ENCODE data around the gene ABHD8.
"Not testable (repeated sequence)": the region's sequence is repeated elsewhere in the genome, so short reads cannot be mapped to it uniquely, and the experiment has no call there.

The ABHD8 gene

DNA sequence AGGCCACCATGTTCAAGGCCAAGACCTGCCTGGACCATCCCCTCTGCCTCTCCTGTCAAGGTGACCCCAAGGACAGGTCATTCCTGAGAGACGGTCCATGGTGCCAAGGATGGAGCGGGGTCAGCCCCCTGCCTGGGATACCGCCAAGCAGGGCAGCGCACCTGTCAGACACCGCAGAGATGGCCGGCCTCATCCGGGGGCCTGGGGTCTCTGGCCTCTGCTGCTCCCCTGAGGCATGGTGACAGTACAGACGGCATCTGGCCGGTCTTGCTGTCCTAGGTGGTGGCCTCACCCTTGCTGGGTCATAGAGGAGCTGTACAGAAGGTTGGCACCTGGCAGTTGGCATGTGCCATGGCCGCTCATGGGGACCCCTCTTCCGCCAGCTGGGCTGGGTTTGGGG is 17.2 kb upstream of the ABHD8 start:
- DNase-seq, result no peak

DNA sequence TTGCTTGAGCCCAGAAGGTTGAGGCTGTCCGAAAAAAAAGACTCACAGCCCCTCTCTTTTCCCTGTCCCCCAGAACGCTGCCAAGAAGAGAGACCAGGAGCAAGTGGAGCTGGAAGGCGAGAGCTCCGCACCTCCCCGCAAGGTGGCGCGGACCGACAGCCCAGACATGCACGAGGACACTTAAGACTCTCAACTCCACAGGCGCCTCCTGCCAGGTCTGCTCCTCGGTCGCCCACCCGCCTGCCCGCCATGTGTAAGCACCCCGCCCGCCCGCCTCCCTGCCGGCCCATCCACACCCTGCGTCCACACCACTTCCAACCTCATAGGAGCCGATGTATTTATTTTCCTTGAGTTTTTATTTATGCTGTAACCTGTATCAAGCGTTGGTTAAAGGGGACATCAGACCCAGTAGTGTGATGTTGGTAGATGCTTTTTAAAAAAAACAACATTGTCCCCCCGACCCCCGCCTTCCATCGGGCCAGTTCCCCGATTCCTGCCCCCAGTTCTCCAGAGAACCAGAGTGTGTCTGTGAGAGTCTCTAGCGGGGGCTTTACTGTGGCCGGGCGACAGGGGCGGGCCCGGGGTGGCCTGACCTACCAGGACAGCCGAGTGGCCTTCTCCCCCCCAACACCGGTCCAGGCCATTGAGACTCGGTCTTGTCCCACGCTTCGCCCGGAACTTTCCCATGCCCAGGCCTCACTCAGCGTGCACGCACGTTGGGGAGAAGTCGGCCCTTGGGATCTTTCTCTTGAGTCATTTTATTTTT is 16.4 kb upstream of the ABHD8 start:
- DNase-seq, result no peak

DNA sequence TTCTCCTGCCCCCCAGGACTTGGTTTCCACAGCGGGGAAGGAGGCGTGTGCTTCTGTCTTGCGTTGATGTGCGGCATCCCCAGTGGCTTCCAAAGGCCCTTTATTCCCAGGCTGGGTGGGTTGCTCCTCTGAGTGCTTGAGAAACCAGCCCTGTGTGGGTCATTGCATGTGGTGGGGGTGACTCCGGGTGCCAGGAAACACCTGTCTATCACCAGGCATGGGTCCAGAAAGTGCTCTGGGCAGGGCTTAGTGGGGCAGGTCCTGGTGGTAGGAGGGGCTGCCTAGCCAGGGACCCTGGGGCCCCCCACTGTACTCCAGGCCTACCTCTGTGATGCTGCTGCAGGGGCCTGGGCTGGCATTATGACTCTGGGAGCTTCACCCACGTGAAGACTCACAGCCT is 15.7 kb upstream of the ABHD8 start:
- DNase-seq, result no peak

DNA sequence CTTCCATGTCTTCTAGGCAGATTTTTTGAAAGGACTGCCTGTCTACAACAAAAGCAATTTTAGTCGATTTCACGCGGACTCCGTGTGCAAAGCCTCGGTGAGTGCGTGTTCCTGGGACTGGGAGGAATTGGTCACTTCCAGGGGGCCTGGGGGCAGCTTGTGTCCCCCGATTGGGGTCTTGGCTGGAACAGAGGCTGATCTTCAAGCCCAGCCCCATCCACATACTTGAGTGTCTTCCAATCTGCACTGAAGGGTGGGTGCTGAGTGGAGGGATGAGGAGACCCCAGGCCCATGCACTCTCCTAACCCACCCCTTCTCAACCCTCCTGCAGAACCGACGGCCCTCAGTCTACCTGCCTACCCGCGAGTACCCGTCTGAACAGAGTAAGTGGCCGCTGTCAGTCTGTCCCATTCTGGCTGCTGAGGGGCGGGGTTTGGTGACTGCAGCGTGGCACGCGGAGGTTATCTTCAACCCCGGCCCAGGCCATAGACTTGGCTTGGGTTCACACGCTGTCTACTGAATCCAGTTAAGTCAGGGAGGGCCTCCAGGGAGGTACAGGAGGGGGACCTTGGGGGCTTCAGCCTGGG is 10.9 kb upstream of the ABHD8 start:
- no peak for DNase-seq

DNA sequence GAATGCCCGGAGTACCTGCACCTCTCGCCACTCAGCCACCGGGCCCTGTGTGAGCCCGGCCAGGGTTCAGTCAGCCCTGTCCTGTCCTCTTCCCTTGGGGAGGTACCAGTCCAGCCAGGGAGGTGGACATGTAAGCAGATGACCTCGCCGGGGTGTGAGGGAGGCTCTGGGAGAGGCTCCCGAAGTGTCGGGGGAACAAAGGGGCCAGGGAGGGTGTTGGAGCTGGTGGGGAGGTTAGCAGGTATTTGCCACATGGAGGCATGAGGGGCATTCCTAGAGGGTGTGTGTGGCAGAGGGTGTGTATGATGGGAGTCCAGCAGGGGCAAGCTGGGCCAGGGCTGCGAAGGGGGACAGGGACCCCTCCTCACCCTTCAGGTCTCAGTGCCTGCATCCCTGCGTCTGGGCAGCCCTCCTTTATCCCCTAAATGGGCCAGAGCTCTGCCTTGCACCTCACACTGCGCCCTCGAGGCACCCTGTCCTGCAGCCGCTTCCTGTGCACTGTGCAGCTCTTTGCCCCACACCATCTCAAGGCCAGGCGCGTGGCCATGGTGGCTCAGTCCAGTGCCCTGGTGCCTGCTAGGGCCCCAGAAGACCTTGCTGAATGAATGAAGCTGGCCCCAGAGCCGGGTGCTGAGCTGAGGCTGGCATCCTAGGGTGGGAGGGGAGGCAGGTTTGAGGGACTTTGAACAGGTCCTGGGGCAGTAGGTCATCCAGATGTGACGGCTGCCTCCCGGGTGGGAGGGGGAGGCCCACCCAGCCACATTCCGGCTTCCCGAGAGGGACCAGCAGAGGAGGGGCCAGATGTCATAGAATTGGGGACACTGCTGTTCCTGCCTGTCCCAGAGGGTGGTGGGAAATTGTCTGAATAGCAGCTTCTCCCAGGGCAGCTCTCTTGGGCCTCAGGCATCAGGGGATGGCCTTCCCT is 9.2 kb upstream of the ABHD8 start:
- DNase-seq, result no peak

DNA sequence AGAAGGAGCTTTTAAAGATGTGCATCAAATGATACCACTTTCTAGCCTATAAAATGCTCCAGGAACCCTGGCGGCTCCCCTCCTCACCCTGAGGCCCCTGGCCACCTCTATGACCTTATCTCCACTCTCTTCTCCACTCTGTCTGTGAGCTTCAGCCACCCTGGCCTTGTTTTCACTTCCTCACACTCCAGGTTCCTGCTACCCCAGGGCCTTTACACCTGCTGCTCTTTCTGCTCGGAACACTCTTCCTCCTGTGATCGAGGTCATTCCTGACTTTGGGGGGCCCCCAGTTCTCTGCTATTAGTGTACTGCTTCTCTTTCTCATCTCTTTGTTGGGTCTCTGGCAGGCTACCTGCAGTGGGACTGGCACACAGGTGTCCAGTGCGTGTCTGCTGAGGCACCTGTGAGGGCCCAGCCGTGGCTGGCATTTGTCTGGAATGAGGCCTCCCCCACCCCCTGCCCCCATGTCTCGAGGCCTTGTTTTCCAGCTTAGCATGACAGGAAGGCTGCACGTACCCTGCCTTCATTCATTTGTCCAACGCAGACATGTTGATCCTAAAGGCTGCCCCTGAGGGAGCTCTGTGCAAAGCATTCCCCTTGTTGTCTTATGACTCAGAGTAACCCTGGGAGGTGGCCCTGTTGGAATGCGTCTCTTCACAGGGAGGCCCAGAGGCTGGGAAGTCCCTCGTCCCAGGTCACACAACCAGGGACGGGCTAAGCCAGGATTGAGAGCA is 8.4 kb upstream of the ABHD8 start:
- DNase-seq, result no peak

DNA sequence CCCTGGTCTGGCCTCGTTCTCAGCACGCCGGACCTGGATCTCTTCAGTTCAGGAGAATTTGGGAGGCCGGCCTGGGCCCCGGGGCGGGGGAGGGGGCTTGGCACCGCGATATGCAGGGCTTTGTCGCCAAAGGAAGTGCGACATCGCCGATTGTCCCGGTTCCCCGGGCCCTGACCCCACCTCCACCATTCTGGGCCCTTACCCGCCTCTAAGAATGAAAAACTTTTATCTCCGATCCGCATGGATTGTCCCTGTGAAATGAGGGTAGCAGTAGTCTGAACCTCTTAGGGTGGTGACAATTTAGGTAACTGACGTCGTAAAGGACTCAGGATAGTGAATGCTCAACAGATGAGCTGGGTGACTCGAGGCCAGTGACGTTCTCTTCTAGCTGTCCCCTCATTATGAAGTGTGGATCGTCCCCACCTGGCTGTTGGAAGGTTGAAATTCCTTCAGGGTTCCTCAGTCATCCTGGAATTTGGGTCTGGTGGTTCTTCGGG is 6.8 kb upstream of the ABHD8 start:
- no peak for DNase-seq

DNA sequence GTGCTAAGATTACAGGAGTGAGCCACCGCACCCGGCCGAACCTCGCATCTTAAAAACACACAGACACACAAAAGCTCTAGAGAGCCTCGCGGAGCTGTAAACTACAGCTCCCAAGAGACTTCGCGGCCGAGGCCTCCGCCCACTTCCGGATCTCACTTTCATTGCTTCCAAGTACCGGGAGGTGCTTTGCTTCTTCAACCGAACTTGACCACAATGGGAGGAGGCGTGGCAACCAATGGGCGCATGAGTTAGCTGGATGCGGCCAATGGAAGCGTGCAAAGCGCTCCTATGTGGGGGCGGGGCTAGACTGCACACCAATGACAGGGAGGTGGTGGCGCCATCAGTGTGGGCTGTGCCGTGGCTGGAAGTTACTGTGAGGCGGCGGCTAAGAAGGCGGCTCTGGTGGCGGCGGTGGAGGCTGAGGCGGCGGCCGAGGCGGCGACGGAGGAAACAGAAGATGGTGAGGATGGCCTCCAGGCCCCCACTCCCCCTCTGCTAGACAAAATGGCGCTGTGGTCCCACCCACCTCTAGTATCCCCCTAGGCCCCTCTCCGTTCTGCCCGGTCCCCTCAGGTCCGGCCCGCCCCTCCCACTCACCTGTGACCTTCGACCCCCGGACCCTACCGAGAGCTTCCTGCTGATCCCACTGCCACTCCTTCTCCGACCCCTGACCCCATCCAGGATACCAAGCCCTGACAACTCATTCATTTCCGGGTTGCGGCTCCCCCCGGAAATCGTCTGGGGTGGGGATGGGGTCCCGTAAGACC is 6.2 kb upstream of the ABHD8 start, which contains the start of gene DDA1:
Gene DDA1, plus strand, starts transcription at position 366 of the 767 bp plus-strand sequence. Its CDS starts 92 bp downstream, at position 458.
- peak; percentile 90 to 97 (median 95) for DNase-seq

DNA sequence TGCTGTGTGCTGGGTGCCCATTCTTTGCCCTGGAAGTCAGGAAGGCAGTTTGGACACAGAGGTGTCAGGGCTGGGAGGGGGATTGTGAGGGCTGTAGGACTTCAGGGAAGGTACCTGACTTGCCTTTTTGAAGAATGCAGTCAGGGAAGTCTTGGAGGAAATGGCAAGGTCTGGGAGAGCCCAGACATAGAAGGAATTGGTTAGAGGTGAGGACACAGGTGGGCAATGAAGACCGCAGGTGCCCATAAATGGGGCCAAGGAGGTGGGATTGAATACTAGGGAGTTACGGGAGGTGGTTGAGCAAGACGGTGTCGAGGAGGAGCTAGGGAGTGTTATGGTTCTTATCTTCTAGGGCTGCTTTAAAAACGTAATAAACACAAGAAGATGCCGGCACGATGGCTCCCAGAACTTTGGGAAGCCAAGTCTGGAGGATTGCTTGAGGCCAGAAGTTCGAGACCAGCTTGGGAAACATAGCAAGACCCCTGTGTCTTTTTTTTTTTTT is 4.7 kb upstream of the ABHD8 start:
- no peak for DNase-seq

DNA sequence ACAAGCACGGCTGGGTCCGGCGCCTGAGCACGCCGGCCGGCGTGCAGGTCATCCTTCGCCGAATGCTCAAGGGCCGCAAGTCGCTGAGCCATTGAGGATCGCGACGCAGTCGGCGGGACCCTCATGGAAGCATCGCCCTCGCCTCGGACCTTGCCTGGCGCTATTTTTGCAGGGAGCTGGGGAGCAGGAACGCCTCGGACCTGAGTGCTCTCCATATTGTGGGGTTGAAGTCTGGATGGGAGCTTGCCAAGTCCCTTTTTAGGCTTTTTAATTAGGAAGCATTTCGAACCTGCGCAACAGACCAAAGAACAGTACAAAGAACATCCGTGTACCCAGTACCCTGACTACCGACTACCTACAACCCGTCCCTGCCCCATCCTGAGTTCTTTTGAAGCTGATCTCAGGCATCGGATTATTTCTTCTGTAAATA is 3.1 kb upstream of the ABHD8 start:
- no peak for DNase-seq

DNA sequence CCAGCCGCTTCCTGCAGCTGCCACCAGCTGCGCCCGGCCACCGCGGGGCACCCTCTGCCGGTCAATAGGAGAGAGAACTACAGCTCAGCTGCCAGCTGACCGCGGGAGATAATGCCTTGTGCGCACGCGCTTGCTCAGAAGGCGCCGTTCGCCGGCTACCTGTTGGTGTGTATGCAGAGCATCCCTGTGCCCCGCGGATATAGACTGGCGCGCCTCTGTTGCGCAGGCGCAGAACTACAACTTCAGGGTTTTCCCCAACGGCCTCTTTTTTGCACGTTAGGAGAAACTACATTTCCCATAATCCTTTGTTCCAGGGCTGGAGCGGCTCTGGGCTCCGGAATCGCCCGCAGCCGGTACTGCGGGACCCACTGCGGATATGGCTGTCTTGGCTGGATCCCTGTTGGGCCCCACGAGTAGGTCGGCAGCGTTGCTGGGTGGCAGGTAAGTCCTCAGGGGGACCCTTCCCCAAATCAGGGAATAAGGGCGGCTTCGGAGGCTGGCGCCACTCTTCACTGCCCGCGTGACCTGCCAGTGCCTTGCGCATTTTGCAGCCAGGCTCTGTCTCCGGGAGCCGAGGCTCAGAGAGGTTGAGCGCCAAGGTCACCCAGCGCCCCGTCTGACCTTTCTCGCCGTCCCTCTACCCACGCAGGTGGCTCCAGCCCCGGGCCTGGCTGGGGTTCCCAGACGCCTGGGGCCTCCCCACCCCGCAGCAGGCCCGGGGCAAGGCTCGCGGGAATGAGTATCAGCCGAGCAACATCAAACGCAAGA is 2.5 kb upstream of the ABHD8 start, which contains the start of gene MRPL34:
Gene MRPL34, plus strand, starts transcription at position 356 of the 768 bp plus-strand sequence. Its CDS starts 21 bp downstream, at position 377.
- DNase-seq, result peak; percentile 77 to 90 (median 84)

DNA sequence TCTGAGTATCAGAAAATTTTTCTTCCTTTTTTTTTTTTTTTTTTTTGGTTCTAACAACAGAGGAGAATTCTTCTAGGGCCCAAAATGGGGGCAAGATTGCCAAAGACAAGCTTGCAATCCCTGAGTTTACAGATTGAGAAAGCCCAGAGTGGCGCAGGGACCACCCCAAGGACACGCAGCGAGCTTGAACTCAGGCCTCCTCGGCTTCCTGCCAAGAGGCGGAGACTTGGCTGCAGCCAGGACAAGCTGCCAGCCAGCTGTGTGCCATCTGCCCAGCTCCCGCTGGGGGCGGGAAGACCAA is 1.9 kb upstream of the ABHD8 start:
- no peak for DNase-seq

DNA sequence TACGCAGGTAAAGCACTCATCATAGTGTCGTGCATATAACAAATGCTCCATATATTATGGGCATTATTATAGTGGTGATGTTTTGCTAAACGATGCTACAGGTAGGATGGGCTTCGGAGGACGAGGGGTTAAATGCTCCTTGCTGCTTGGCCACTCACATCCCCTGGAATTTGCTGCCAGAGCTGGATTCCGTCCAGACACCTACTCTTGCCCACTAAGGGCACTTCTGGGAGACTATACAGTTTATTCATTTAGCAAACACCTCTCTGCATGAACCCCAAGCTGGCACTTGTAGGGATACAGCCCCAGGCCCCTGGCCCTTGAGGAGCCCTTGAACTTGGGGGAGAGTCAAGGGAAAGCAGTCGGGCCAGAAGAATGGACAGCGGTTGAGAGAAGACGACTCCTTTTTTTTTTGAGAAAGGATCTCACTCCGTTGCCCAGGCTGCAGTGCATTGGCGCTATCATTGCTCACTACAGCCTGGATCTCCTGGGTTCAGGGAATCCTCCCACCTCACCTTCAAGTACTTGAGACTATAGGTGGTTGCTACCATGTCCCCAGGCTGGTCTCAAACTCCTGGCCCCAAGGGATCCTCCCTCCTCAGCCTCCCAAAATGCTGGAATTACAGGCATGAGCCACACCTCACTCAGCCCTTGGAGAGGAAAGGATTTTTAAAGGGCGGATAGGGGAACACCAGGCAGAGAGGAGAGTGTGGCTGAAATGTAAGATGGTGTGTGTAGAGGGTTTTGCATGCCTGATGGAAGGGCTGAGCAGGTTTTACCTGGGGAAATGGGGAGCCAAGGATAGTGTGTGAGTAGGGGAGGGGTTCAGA is 1.4 kb upstream of the ABHD8 start:
- DNase-seq, result no peak

DNA sequence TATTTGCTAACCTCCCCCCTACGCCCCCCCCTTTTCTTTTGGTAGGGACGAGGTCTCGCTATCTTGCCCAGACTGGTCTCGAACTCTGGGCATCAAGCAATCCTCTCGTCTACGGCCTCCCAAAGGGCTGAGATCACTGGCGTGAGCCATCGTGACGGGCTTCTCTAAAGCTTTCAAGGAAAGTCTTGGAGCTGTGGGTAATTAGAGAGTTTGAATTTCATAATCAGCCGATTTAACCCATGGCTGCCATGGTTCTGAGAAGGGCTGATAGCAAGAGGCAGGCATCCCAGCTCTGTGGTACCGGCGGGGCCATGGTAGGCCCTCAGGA is 679 bp upstream of the ABHD8 start:
- DNase-seq, result no peak

DNA sequence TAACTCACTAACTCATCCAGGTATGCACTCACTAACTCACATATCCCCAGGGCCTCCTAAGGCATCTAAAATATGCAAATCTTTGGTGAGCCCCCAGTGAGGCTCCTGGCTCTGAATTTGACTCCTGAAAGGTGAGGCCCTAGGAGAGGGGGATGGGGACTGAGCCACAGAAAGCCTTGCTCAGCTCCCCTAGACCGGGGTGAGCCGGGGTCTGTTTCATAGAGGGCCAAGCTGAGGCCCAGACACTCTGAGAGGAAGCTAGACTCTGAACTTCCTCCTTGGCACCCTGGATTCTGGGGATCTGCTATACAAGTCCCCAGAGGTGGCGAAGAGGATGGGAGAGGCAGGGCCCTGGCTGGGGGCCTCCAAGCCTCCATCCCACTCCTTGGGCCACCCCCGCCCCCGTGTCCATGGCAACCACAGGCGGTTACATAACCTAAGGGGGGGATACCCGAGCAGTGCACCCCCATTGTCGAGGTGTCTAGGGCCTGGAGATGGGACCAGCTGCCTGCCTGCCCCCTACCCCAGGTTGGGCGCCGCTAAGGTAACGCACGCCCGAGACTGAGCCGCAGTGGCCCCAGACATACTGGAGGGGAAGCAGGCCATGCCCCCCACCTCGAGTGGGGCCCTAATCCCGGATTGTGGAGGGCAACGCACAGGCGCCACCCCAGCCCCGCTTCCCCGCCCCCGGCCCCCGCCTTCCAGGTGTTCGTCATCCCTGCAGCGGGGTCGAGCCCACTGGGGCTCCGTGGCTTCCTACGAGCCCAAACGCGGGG is 646 bp downstream of the ABHD8 start:
- no peak for DNase-seq

DNA sequence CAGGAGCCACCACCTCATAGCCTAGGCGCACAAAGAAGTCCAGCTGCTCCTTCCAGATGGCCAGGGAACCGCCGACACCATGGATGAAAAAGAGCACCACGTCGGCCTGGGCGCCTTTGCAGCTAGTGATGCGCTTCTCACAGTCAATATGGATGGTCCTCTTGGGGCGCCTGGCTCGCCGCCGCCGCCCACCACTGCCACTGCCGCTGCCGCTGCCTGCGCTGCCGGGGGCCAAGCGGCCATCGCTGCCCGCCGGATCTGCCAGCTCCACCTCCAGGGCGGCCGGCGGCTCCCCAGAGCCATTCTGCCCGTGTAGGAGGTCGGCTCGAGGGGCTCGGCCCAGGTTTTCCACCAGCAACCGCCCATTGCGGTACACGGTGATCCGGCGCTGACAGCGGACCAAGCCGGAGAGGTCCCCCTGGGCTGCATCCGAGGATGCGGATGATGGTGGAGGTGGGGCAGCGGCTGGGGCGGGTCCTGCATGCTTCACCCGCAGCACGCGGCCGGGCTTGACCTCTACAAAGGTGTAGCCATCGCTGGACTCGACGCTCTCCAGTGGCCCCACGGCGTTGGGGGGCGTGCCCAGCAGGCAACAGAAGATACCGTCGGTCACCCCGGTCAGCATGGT is 2.1 kb downstream of the ABHD8 start:
- DNase-seq, result no peak

DNA sequence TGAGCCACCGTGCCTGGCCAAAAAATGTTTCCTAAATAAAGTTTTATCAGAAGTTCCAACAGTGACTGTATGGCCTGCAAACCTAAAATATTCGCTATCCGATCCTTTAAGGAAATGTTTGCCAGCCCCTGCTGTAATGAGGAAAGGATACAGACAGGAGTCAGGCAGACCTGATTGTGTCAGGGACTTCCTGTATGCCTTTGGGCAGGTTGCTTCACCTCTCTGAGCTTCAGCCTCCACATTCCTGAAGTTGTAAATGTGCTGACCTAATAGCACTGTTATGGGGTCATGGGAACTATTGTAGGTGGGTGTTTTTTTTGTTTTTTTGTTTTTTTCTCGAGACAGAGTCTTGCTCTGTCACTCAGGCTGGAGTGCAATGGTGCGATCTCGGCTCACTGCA is 6.2 kb downstream of the ABHD8 start:
- no peak for DNase-seq

DNA sequence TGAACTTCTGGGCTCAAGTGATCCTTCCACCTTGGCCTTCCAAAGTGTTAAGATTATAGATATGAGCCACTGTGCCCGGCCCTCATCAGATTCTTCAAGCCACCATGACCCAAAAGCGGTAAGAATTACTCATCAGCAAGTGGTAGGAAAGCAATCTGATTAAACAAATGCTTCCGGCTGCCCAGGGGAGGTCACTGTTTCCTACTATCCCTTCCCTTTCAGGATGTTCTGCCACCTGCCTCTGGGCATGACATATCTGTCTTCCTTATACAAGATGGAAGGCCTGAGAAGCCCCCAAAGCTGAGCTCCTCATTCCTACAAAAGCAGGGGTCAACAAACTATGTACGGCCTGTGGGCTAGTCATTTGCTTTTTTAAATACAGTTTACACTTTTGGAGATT is 7.0 kb downstream of the ABHD8 start:
- DNase-seq, result no peak

DNA sequence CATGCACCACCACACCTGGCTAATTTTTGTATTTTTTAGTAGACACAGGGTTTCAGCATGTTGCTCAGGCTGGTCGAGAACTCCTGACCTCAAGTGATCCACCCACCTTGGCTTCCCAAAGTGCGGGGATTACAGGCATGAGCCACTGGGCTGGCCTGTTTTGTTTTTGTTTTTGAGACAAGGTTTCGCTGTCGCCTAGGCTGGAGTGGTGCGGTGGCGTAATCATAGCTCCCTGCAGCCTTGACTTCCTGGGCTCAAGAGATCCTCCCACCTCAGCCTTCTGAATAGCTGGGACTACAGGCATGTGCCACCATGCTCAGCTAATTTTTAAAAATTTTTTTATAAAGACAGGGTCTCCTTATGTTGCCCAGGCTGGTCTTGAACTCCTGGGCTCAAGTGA is 7.7 kb downstream of the ABHD8 start:
- DNase-seq, result not testable (repeated sequence)

Measured in activated CD4-positive, CD25-positive, alpha-beta regulatory T cell (primary cell).